Liver (tissue), 3 donors: ENCODE measurements around the gene JAK1.

Experiments used
- GABPA ChIP-seq, 2 donors: IDR thresholded peaks in 1 of 2; conservative IDR thresholded peaks in 1 of 2; 2 replicates each; pipeline ENCODE4 v1.6.1; 2016; ENCODE audit warnings: antibody characterized with exemption in 2 of 2, mild to moderate bottlenecking in 1 of 2, moderate library complexity in 1 of 2
- TF ChIP-seq, protein P1 (sequence below): fragments of 150-350 bp; IDR thresholded peaks from 2 replicates; pipeline ENCODE4 v1.5.1; 2017; ENCODE audit warnings: improper control_type of control experiment, low read depth, low read length; ENCODE audit not compliant: missing input control
- donor health status: healthy.
- donor health status: healthy.

DNA sequence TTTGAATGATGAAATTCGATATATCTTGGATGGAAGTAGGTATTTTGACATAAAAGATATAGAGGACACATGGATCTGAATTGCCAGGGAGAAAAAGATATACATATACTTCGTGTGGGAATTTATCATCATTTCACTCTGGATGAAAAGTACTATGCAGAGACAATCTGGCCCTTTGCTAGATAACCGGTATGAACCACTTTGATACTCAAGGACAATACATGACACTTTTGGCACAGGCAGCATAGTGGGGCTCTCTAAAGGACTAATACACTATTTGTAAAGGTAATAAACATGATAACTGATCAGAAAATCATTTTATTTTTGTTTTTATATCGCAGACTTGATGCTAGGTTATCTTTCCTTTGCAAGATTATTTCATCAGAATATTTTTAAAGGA lies 24.2 kb downstream of the JAK1 start:
- TF ChIP-seq GABPA (IDR thresholded peaks at IDR 0.05 in 1 of 2, conservative IDR thresholded peaks at IDR 0.05 in 1 of 2) = no peak
- TF ChIP-seq, protein P1, sequence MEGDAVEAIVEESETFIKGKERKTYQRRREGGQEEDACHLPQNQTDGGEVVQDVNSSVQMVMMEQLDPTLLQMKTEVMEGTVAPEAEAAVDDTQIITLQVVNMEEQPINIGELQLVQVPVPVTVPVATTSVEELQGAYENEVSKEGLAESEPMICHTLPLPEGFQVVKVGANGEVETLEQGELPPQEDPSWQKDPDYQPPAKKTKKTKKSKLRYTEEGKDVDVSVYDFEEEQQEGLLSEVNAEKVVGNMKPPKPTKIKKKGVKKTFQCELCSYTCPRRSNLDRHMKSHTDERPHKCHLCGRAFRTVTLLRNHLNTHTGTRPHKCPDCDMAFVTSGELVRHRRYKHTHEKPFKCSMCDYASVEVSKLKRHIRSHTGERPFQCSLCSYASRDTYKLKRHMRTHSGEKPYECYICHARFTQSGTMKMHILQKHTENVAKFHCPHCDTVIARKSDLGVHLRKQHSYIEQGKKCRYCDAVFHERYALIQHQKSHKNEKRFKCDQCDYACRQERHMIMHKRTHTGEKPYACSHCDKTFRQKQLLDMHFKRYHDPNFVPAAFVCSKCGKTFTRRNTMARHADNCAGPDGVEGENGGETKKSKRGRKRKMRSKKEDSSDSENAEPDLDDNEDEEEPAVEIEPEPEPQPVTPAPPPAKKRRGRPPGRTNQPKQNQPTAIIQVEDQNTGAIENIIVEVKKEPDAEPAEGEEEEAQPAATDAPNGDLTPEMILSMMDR = no peak
